Lower lobe of right lung (tissue), 2 donors: ENCODE data around the gene ETS1. TPM values are rescaled to one million over a fixed set of nuclear protein-coding genes. Genes with fewer than 3 reads are reported as not detected.

Source experiments
- ATAC-seq, 2 donors: fragments of 200-7000 bp; cut with Tn5 transposase; one replicate each; pipeline ENCODE4 v1.9.1; 2020 to 2022; ENCODE audit warnings: mild to moderate bottlenecking in 2 of 2, moderate library complexity in 2 of 2
- DNase-seq: peaks from one replicate; pipeline ENCODE4 v3.0.0-alpha.2; 2020
- H3K27ac ChIP-seq: fragments of 200-600 bp; one replicate; pipeline ENCODE4 v1.8.0; 2022
- H3K27me3 ChIP-seq: fragments of 200-600 bp; one replicate; pipeline ENCODE4 v1.8.0; 2022; ENCODE audit warnings: low read depth
- H3K36me3 ChIP-seq: fragments of 200-600 bp; one replicate; pipeline ENCODE4 v1.8.0; 2022; ENCODE audit warnings: mild to moderate bottlenecking
- H3K4me1 ChIP-seq: fragments of 200-600 bp; one replicate; pipeline ENCODE4 v1.8.0; 2022
- H3K4me3 ChIP-seq: fragments of 200-600 bp; one replicate; pipeline ENCODE4 v1.8.0; 2022; ENCODE audit warnings: mild to moderate bottlenecking
- H3K9me3 ChIP-seq: fragments of 200-600 bp; one replicate; pipeline ENCODE4 v1.8.0; 2022
- CTCF ChIP-seq: fragments of 200-600 bp; IDR thresholded peaks from one replicate; pipeline ENCODE4 v1.8.0; 2022; ENCODE audit warnings: antibody characterized with exemption, mild to moderate bottlenecking
- intact Hi-C: fragments of 100-400 bp; cut with DNase I; formaldehyde crosslinking; loops from one replicate; pipeline ENCODE4 v1.11.0; 2022
- total RNA-seq: library from RNA; stranded (reverse); fragmentation: NEBNext Ultra II Directional; extraction: Animal tissue kit (Norgen Biotek cat#: 25700); gene quantifications from one replicate; pipeline ENCODE4 v1.2.1, GENCODE V29; 2021
- donor health status: DM: no; HTN: yes; CAD: no; lungs with severe emphysema.

ETS1 gene
- total RNA-seq, 1 donor from 2014 or later: 123 TPM

DNA sequence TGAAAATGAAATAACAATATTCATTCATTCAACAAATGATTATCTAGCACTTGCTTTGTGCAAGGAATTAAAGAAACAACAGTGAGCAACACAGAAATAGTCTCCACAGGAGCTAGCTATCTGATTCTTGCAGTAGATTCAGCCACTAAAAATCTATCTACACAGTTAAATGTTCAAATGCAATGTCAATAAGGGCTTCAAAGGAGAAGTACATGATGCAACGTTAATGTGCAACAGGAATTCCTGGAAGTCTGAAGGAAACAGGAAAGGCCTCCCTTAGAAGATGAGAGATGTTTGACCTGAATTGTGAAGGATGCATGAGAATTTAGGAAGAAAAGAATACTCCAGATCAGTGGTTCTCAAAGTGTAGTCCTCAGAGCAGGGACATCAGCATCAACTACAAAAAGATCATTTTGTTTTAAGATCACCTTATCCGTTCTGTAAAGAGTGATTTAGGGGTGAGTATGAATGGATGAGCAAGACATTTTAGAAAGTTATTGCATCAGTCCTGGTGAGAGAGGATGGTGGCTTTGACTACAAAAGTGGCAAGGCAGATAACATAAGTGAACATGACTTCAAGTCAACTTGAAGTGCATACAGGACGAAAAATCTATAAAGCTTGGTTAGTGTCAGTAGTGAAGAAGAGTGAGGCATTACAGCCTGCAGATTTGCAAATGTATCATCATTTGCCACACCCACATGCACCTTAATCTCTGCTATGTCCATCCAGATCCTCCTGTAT is 96.0 kb downstream of the ETS1 start:
- peak overlapping the region; percentile 4 for H3K27ac ChIP-seq
- peaks cover 67% of the 10 kb centered on the region for H3K4me1 ChIP-seq
- no peak for TF ChIP-seq CTCF
- ATAC-seq (peak in 1 of 2 donors; percentile 36), DNase-seq (no peak)
- no peaks in the 10 kb centered on the region for H3K9me3 ChIP-seq
- no peaks in the 10 kb centered on the region for H3K27me3 ChIP-seq
- no peak overlapping the region for H3K4me3 ChIP-seq
- intact Hi-C loops: no loop called here
- peaks cover 39% of the 10 kb centered on the region for H3K36me3 ChIP-seq

DNA sequence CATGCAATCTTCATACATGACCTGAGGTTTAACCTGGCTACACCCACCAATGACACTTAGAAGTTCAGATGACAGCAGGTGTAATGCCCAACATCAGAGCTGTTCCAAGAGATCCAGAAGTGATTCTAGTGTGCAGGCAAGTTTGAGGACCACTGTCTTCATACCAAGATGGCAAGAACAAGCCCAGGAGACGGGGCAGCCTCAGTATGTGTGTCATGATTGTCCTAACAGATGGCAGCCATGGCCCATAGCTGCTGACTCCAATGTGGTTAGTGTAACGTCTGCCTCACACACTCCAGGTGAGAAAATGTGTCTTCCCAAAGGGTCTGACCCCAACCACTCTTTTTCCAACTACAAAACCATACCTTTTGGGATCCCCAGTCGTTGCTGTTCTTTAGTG is 97.3 kb downstream of the ETS1 start:
- intact Hi-C loops: no loop called here
- H3K27me3 ChIP-seq: no peaks in the 10 kb centered on the region
- H3K9me3 ChIP-seq: no peaks in the 10 kb centered on the region
- no peak overlapping the region for H3K4me3 ChIP-seq
- ATAC-seq (no peak), DNase-seq (no peak)
- H3K4me1 ChIP-seq: peaks cover 55% of the 10 kb centered on the region
- H3K27ac ChIP-seq: no peak overlapping the region
- H3K36me3 ChIP-seq: peaks cover 51% of the 10 kb centered on the region
- no peak for TF ChIP-seq CTCF

- no peak for TF ChIP-seq CTCF
- Histone ChIP-seq H3K36me3 (peaks cover 67% of the 10 kb centered on the region), H3K27me3 (no peaks in the 10 kb centered on the region), H3K4me3 (no peak overlapping the region), H3K4me1 (peaks cover 59% of the 10 kb centered on the region), H3K27ac (no peak overlapping the region), H3K9me3 (no peaks in the 10 kb centered on the region)
- ATAC-seq (no peak), DNase-seq (no peak)
- intact Hi-C loops: no loop called here
Observed at GRCh38 chr11:128488471-128488870, 98.9 kb downstream of the ETS1 start.

DNA sequence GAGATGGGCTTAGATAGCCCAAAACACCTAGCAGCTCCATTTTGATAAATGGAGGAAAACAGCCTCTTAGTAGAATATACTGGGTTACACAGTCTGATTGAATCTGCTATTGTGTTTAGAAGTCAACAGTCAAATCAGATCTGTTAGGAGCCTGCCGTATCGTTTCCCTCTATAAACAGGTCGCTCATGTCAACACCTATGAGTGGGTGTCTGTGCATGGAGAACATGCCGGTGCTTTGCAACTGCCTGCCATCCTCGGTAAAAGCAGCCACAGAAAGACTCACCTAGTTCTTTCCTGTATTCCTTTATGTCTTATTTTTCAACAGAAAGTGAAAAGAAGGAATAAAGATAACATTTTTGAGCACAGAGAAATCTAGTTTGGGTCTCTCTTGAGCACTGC is 99.4 kb downstream of the ETS1 start:
- peaks cover 72% of the 10 kb centered on the region for H3K36me3 ChIP-seq
- H3K4me1 ChIP-seq: peaks cover 59% of the 10 kb centered on the region
- DNase-seq: no peak
- H3K27me3 ChIP-seq: no peaks in the 10 kb centered on the region
- no peak overlapping the region for H3K4me3 ChIP-seq
- intact Hi-C loops: no loop called here
- no peaks in the 10 kb centered on the region for H3K9me3 ChIP-seq
- no peak for TF ChIP-seq CTCF
- ATAC-seq: no peak
- H3K27ac ChIP-seq: no peak overlapping the region

- H3K27me3 ChIP-seq: no peaks in the 10 kb centered on the region
- H3K9me3 ChIP-seq: no peaks in the 10 kb centered on the region
- H3K4me3 ChIP-seq: no peak overlapping the region
- no peak overlapping the region for H3K27ac ChIP-seq
- no peak for ATAC-seq
- TF ChIP-seq CTCF: no peak
- H3K4me1 ChIP-seq: peaks cover 68% of the 10 kb centered on the region
- DNase-seq: no peak
- peaks cover 82% of the 10 kb centered on the region for H3K36me3 ChIP-seq
- intact Hi-C loops: no loop called here
Observed at GRCh38 chr11:128484172-128484571, 103.2 kb downstream of the ETS1 start.
